ENCODE measurements around the gene MLPH.

MLPH gene

DNA sequence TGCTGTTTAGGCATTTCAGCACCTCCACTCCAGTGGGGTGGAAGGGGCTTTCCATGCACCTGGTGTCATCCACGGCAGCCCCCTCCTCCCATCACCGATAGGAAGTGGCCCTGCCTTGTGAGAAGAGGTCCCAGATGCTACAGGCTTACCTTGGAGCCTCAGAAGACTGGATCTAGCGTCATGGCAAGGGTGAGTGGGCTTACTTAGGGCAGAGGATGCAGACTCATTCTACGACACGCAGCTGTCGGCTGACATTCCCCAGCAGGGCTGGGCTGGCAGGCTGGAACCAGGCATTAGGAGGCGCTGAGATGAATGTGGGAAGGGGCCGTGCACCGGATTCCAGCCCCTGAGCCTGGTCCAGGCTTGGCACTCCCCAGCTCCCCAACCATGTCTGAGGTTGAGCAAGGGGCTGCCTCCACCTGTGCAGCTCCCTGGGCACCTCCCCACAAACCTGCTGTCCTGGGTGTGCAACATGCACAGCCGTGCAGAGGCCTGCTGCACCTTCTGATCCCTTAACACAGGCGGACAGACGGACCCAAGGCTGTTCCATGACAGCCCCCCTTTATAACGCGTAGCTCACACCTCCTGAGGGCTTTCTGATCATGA is 77.6 kb downstream of the MLPH start:
- Mint-ChIP-seq H3K4me3 (no peak overlapping the region), H3K9me3 (no peaks in the 10 kb centered on the region), H3K4me1 (no peaks in the 10 kb centered on the region), H3K27me3 (no peaks in the 10 kb centered on the region), H3K27ac (no peak overlapping the region), H3K36me3 (no peaks in the 10 kb centered on the region)

DNA sequence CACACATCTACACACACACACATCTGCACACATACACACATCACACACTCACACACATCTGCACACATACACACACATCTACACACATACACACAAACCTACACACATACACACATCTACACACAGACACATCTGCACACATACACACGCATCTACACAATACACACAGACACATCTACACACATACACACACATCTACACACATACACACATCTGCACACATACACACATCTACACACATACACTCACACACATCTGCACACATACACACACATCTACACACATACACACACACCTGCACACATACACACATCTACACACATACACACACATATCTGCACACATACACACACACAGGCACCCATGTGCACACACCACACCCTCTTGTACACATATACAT is 78.9 kb downstream of the MLPH start:
- no peaks in the 10 kb centered on the region for H3K4me1 Mint-ChIP-seq
- H3K9me3 Mint-ChIP-seq, result no peaks in the 10 kb centered on the region

DNA sequence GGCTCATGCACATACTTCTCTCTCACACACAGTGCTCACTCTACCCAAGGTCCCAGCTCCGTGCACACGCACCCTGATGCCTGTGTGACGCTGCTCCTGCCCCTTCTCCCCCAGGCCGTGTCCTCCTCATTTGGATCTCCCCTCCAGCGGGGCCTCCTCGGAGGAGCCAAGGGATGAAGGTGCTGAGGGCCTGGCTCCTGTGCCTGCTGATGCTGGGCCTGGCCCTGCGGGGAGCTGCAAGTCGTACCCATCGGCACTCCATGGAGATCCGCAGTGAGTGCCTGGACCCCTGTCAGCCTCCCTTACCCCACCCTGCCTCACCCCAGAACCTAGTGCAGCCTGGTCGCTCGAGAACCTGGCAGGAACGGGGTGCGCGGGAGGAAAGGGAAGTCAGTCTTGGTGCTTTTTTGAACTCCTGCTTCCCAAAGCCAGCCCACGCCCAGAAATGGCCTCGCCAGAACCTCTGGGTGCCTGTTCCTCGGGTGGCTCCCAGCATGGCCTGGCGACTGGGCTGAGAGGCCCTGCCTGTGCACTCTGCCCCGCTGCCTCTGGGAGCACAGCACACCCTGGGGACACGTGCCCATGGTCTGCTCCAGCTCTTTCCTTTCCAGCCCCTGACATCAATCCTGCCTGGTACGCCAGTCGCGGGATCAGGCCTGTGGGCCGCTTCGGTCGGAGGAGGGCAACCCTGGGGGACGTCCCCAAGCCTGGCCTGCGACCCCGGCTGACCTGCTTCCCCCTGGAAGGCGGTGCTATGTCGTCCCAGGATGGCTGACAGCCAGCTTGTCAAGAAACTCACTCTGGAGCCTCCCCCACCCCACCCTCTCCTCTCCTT is 79.6 kb downstream of the MLPH start, which contains the start of gene PRLH:
Gene PRLH (plus strand): TSS at position 174 of the 835 bp plus-strand sequence. CDS start 0 bp downstream, at position 174.
- H3K4me3 Mint-ChIP-seq, result no peak within 1 kb of the TSS
- no peak within 1 kb of the TSS for H3K27ac Mint-ChIP-seq
- H3K4me1 Mint-ChIP-seq, result no peaks in the 10 kb centered on the region
- no peaks in the 10 kb centered on the region for H3K36me3 Mint-ChIP-seq
- no peaks in the 10 kb centered on the region for H3K27me3 Mint-ChIP-seq
- no peaks in the 10 kb centered on the region for H3K9me3 Mint-ChIP-seq

More for the DNA sequence above, 78.9 kb downstream of the MLPH start:
- H3K36me3 Mint-ChIP-seq, result no peaks in the 10 kb centered on the region
- H3K27me3 Mint-ChIP-seq, result no peaks in the 10 kb centered on the region
- H3K27ac Mint-ChIP-seq, result no peak overlapping the region
- H3K4me3 Mint-ChIP-seq, result no peak overlapping the region

DNA sequence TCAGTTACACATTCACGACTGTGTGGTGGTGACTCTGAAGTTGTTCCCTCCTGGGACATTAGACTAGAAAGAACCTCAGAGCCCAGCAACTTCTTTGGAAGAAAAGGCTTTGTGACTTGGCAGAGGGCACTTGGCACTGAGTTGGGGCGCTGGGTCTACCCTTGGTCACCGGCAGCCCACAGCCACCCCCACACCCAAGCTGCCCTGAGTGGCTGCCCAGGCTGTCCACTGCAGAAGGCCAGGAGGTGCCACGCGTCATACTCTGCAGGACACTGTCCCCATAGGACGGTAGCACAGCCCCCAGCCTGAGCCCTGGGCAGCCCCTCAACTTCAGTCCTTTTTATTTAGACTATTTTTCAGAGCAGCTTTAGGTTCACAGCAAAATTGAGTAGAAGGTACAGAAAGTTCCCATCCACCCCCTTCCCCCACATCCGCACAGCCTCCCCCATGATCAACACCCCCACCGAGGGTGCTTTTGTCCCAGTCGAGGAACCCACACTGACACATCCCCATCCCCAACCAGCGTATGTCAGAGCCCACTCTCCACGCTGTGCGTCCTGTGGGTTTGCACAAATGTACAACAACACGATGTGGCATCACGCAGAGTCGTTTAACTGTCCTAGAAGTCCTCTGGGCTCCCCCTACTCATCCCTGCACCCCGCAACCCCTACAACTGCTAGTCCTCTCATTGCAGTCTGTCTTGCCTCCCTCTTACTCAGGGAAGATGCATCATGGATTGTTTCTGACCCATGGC is 80.4 kb downstream of the MLPH start:
- Mint-ChIP-seq H3K9me3 (no peaks in the 10 kb centered on the region), H3K4me3 (no peak overlapping the region), H3K27ac (no peak overlapping the region), H3K4me1 (peaks cover 5% of the 10 kb centered on the region), H3K27me3 (no peaks in the 10 kb centered on the region), H3K36me3 (no peaks in the 10 kb centered on the region)

DNA sequence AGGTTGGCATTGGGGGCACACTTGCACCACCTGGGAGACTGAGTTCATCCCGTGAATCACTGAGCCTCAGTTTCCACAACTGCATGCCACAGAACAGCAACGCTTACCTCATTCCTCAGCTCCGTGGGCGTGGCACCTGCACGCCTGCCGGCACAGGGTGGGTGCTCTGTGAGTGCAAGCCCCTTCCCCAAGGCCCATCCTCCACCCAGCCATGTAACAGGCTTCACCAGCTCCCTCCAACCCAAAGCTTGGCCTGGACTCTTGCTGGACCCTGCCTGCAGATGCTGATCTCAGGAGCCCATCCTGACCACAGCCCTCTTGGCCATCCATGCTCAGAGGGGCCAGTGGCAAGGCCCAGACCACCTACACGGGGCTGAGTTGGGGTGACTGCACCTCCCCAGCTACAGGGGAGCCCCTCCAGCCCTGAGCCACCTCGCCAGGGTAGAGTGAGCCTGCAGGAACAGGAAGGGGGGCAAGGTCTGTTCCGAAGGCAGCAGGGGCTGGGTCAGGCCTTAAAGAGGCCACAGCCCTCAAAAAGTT is 81.1 kb downstream of the MLPH start:
- H3K36me3 Mint-ChIP-seq, result no peaks in the 10 kb centered on the region
- H3K27me3 Mint-ChIP-seq, result no peaks in the 10 kb centered on the region
- no peaks in the 10 kb centered on the region for H3K9me3 Mint-ChIP-seq
- no peak overlapping the region for H3K27ac Mint-ChIP-seq
- H3K4me1 Mint-ChIP-seq, result peaks cover 5% of the 10 kb centered on the region
- H3K4me3 Mint-ChIP-seq, result no peak overlapping the region

DNA sequence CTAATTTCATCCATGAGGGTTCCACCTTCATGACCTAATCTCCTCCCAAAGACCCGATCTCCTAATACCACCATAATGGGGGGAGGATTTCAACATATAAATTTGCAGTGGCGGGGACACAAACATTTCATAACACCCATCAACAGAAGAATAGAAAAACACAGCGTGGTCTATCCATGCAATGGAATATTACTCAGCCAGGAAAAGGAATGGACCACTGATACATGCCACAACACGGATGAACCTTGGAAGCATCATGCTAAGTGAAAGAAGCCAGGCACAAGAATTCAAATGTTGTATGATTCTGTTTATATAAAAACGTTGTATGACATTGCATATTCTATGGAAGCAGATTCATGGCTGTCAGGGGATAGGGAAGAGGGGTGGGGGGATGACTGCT is 82.0 kb downstream of the MLPH start:
- H3K27ac Mint-ChIP-seq, result no peak overlapping the region
- H3K9me3 Mint-ChIP-seq, result no peaks in the 10 kb centered on the region
- no peak overlapping the region for H3K4me3 Mint-ChIP-seq
- H3K4me1 Mint-ChIP-seq, result peaks cover 5% of the 10 kb centered on the region
- H3K27me3 Mint-ChIP-seq, result no peaks in the 10 kb centered on the region
- H3K36me3 Mint-ChIP-seq, result no peaks in the 10 kb centered on the region

DNA sequence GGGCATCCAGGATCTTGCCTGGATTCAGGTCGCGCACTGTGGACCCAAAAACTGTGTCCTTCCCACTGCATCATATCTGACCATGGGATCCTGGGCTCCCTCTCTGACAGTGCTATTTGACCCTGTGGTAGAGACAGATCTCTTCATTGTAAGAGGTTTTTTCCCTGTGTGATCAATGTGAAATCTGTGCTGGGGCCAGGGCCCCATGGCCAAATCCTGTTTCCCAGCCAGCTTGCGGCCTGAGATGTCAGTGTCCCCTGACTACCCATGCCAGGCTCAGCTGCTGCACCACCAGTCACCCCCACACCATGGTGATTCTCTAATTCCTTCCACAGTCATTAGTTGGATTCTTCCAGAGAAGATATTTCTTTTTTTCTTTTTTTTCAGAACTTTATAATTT is 82.8 kb downstream of the MLPH start:
- H3K36me3 Mint-ChIP-seq, result no peaks in the 10 kb centered on the region
- no peaks in the 10 kb centered on the region for H3K27me3 Mint-ChIP-seq
- no peak overlapping the region for H3K4me3 Mint-ChIP-seq
- no peak overlapping the region for H3K27ac Mint-ChIP-seq
- H3K4me1 Mint-ChIP-seq, result peaks cover 5% of the 10 kb centered on the region
- no peaks in the 10 kb centered on the region for H3K9me3 Mint-ChIP-seq

DNA sequence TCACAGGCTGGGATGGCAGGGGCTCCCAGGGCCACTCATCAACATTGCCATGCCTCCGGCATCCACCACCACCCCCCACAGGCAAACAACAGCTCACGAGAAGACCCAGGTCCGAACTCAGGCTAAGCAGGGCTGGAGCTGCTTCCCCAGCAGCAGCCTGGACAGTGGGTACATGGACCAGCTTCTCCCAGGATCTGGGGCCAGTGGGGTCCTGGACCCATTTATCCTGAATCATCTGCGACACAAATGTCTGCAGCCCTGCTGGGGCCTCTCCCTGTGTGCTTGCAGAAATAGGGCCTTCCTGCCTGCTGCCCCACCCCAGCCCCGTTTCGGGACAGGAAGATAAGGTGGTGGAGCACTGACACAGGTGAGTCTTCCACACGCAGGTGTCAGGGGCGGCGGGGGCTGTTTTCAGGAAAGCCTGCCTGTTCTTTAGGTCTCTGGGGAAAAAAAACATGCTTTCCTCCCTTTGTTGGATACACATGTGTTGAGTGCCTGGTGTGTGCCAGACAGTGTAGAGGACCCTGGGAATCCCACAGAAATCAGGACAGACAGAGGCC is 83.8 kb downstream of the MLPH start:
- Mint-ChIP-seq H3K27ac (no peak overlapping the region), H3K27me3 (no peaks in the 10 kb centered on the region), H3K36me3 (no peaks in the 10 kb centered on the region)

DNA sequence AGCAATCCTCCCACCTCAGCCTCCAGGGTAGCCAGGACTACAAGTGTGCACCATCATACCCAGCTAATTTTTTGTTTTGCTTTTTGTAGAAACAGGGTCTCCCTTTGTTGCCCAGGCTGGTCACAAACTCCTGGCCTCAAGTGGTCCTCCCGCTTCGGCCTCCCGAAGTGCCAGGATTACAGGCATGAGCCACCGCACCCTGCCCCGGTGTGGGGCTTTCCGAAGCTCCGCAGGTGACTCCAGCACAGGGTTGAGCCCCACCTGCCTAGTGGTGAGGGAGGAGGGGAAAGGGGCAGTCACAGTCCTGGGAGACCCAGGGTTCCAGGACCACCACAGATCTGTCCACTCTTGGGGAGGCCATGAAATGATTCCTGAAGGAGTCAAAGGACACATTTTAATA is 84.5 kb downstream of the MLPH start:
- Mint-ChIP-seq H3K36me3 (no peaks in the 10 kb centered on the region), H3K9me3 (no peaks in the 10 kb centered on the region), H3K4me1 (peaks cover 5% of the 10 kb centered on the region), H3K4me3 (no peak overlapping the region), H3K27ac (no peak overlapping the region), H3K27me3 (no peaks in the 10 kb centered on the region)

More for the DNA sequence above, 83.8 kb downstream of the MLPH start:
- Mint-ChIP-seq H3K4me3 (no peak overlapping the region), H3K4me1 (peaks cover 5% of the 10 kb centered on the region), H3K9me3 (no peaks in the 10 kb centered on the region)

DNA sequence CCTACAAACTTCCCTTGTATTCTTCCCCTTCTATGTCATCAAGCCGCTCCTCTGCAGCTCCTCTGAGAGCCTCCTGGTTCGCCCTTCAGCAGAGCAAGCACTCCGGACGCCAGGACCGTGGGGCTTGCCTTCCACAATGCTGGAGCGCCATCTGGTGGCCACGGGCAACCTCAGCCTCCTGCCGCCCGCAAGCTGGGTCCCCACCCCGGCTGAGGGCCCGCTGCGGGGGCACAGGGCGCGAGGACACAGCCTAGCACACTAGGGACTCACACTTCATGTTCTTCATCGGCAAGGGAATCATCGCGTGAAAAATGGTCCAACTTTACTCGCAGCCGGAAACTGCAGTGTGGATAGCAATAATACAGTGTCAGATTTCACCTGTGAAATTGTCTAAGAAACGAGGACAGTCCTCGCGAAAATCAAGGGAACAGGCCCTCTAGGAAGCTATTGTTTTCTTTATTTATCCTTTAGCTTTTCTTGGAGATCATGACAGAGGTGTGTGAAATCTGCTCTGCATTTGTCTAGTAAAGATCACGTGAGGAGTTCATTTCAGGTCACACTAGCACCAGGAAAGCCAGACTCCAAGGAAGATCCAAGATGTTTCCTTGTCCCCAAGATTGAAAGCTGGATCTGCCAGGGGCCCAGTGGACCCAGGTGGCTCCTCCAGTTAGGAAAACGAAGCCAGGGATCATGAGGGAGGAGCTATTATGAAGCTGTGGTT is 85.1 kb downstream of the MLPH start:
- Mint-ChIP-seq H3K4me3 (no peak overlapping the region), H3K36me3 (no peaks in the 10 kb centered on the region), H3K27ac (no peak overlapping the region), H3K4me1 (peaks cover 5% of the 10 kb centered on the region), H3K27me3 (no peaks in the 10 kb centered on the region), H3K9me3 (no peaks in the 10 kb centered on the region)

DNA sequence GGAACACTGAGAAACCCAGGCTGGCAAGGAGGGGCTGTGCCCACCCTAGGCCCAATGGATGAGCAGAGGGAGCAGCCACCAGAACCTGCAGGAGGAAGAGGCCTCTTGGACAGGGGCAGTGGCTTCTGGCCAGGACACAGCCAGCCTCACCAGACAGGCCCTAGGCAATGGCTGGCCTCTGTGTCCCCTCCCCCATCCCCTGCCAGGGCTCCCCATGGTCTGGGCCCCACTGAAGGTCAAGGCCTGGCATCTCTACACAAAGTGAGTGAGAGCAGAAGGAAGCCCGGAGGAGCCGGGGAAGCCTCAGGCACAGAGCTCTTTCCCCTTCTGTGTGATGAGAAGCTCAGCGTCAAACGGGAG is 85.7 kb downstream of the MLPH start:
- no peak overlapping the region for H3K27ac Mint-ChIP-seq

DNA sequence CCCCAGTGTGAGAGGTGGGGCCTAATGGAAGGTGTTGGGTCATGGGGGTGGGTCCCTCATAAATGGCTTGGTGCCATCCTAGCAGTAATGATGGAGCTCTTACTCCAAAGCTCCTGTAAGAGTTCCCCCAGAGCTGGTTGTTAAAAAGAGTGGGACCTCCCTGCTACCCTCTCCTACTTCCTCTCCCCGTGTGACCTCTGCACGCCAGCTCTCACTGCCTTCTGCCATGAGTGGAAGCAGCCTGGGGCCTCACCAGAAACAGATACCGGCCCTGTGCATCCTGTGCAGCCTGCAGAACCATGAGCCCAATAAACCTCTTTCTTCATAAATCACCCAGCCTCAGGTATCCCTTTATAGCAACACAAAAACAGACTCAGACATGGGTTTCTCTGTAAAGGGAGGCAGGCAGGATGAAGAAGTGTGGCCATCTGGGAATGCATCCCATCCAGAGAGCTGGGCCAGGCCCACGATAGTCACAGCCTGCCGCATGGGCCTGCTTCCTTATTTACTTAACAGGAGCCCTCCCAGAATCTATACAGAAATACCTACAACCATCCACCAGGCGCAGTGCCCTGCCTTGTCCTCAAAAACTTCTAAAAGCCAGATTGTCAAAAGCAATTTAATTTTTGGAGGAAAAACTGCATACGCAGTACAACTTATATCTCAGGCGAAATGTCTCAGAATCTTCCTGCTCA is 86.8 kb downstream of the MLPH start:
- no peaks in the 10 kb centered on the region for H3K36me3 Mint-ChIP-seq
- peaks cover 5% of the 10 kb centered on the region for H3K4me1 Mint-ChIP-seq
- H3K4me3 Mint-ChIP-seq, result no peak overlapping the region
- peak overlapping the region; percentile 30 for H3K27ac Mint-ChIP-seq
- no peaks in the 10 kb centered on the region for H3K9me3 Mint-ChIP-seq
- no peaks in the 10 kb centered on the region for H3K27me3 Mint-ChIP-seq

More for the DNA sequence above, 85.7 kb downstream of the MLPH start:
- H3K27me3 Mint-ChIP-seq, result no peaks in the 10 kb centered on the region
- no peak overlapping the region for H3K4me3 Mint-ChIP-seq
- no peaks in the 10 kb centered on the region for H3K9me3 Mint-ChIP-seq
- H3K4me1 Mint-ChIP-seq, result peaks cover 5% of the 10 kb centered on the region
- no peaks in the 10 kb centered on the region for H3K36me3 Mint-ChIP-seq

DNA sequence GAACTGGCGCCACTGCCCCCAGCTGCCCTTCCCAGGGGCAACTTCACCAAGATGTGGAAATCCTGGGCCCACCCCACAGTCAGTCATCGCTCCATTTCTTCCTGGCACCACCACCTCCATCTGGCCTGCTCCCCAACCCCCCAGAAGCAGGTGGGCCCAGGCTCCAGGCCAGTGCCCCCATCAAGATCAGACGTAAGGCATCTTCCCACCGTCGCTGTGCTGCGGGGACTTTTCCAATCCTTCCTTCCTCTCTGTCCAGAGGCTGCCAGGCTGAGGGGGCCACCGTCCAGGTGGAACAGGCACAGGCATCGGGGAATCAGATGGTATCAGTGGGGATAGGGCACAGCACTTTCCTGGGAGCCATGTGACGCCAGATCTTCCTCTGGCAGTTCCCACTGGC is 87.4 kb downstream of the MLPH start:
- Mint-ChIP-seq H3K4me3 (no peak overlapping the region), H3K4me1 (peaks cover 5% of the 10 kb centered on the region), H3K27me3 (no peaks in the 10 kb centered on the region), H3K36me3 (no peaks in the 10 kb centered on the region), H3K27ac (no peak overlapping the region), H3K9me3 (no peaks in the 10 kb centered on the region)
